Measurements from ENCODE around the gene APBB1IP. TPM values are rescaled to one million over a fixed set of nuclear protein-coding genes. Genes with fewer than 3 reads are reported as not detected.

APBB1IP gene
- total RNA-seq, 4 donors from 2014 or later = 6.1 to 9.3 (median 7.9) TPM

DNA sequence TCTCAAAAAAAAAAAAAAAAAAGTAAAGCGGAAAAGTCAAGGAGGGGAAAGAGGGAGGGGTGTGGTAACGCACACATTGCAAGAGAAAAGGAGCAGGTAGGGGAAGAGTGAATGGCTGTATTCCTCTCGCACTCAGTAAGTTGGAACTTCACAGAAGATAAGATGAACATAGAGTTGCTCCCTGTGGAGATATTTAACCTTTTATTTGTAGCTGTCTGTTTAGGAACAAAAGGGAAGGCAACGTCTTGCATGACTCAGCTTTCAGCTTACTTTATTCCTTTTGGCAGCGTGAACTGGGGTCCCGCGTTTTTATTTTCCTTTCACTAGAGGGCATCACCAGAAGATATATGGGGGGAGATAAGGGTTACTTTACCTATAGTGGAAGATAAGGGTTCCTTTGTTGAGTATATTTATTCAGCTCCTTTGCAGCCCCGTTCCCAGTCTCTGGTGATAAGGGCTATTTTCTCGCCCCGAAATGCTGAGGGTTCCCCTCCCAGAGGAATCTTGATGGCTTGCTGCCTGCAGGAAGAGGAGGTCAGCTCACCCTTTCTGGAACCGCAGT is 78.5 kb downstream of the APBB1IP start:
- 32 to 36% methylated on average over 11 of the region's 11 CpGs for WGBS, 2 donors
- no peak for DNase-seq (ENCODE audit: low spot score in 2 of 2)
- peaks cover 0 to 25% (median 0%) of the 10 kb centered on the region in 3 donors for H3K36me3 ChIP-seq
- no peak overlapping the region for H3K4me3 ChIP-seq
- no peak overlapping the region for H3K27ac ChIP-seq
- peaks cover 0 to 6% (median 0%) of the 10 kb centered on the region in 4 donors for H3K4me1 ChIP-seq
- TF ChIP-seq POLR2A (IDR thresholded peaks at IDR 0.05) (no peak), EP300 (IDR thresholded peaks at IDR 0.05) (no peak)
- peaks cover 0 to 30% (median 0%) of the 10 kb centered on the region in 4 donors for H3K9me3 ChIP-seq
- H3K27me3 ChIP-seq = no peaks in the 10 kb centered on the region

DNA sequence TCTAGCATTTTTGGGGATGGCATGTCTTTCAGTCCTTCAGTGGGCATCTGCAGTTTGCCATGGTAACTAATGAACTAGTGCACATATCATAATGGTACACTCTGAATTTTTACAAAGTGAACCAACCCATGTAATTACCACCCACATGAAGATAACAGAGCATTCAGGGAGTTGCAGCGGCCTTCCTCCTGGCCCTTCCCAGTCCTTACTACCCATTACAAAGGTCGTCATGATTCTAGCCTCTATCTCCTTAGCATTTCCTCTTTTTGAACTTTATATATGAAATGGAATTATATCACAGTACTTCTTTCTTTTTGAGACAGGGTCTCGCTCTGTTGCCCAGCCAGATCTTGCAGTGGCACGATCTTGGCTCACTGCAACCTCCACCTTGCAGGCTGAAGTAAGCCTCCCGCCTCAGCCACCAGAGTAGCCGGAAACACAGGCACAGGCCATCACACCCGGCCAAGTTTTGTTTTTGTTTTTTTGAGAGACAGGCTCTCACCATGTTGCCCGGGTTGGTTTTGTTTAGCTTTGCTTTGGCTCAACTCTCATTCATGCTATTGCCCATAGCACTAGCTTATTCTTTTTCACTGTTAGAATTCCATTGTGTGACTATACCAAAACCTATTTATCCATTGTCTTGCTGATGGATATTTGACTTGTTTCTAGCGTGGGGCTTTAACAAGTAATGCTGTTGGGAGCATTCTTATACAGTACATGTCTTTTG is 79.2 kb downstream of the APBB1IP start:
- no peaks in the 10 kb centered on the region for H3K27me3 ChIP-seq
- WGBS, 2 donors = 78 to 80% methylated on average over 9 of the region's 9 CpGs
- no peak for DNase-seq (ENCODE audit: low spot score in 2 of 2)
- H3K9me3 ChIP-seq = peaks cover 0 to 26% (median 0%) of the 10 kb centered on the region in 4 donors
- TF ChIP-seq EP300 (IDR thresholded peaks at IDR 0.05) (no peak), POLR2A (IDR thresholded peaks at IDR 0.05) (no peak)
- no peak overlapping the region for H3K27ac ChIP-seq
- H3K4me1 ChIP-seq = peaks cover 0 to 6% (median 0%) of the 10 kb centered on the region in 4 donors
- H3K36me3 ChIP-seq = peaks cover 0 to 18% (median 0%) of the 10 kb centered on the region in 3 donors
- H3K4me3 ChIP-seq = no peak overlapping the region

DNA sequence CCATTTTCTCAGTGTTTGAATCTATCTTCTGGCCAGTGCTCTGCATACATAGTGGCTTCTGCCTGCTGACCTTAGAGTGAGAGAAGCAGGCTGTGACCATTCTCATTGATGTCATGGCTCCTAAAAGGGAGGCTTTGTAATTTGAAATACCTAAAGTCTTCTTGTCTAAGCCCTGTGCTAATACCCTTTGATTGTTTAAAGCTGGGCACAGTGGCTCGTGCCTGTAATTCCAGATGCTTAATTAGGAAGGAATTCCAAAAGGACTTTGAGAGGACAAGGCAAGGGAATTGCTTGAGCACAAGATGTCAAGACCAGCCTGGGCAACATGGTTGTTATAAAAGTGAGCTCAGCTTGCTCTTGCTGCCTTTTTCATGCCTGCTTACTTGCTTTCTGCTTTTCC is 81.7 kb downstream of the APBB1IP start:
- DNase-seq (ENCODE audit: low spot score in 2 of 2) = no peak
- H3K27ac ChIP-seq = no peak overlapping the region
- H3K36me3 ChIP-seq = peaks cover 0 to 12% (median 0%) of the 10 kb centered on the region in 3 donors
- no peak for TF ChIP-seq POLR2A (IDR thresholded peaks at IDR 0.05)
- TF ChIP-seq EP300 (IDR thresholded peaks at IDR 0.05) = no peak
- TF ChIP-seq, protein P1, sequence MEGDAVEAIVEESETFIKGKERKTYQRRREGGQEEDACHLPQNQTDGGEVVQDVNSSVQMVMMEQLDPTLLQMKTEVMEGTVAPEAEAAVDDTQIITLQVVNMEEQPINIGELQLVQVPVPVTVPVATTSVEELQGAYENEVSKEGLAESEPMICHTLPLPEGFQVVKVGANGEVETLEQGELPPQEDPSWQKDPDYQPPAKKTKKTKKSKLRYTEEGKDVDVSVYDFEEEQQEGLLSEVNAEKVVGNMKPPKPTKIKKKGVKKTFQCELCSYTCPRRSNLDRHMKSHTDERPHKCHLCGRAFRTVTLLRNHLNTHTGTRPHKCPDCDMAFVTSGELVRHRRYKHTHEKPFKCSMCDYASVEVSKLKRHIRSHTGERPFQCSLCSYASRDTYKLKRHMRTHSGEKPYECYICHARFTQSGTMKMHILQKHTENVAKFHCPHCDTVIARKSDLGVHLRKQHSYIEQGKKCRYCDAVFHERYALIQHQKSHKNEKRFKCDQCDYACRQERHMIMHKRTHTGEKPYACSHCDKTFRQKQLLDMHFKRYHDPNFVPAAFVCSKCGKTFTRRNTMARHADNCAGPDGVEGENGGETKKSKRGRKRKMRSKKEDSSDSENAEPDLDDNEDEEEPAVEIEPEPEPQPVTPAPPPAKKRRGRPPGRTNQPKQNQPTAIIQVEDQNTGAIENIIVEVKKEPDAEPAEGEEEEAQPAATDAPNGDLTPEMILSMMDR (IDR thresholded peaks at IDR 0.05) = no peak
- H3K4me1 ChIP-seq = peaks cover 0 to 6% (median 0%) of the 10 kb centered on the region in 4 donors
- no peaks in the 10 kb centered on the region for H3K27me3 ChIP-seq
- 18 to 27% methylated on average over 1 of the region's 1 CpG for WGBS, 2 donors
- peaks cover 0 to 10% (median 0%) of the 10 kb centered on the region in 4 donors for H3K9me3 ChIP-seq
- no peak overlapping the region for H3K4me3 ChIP-seq

DNA sequence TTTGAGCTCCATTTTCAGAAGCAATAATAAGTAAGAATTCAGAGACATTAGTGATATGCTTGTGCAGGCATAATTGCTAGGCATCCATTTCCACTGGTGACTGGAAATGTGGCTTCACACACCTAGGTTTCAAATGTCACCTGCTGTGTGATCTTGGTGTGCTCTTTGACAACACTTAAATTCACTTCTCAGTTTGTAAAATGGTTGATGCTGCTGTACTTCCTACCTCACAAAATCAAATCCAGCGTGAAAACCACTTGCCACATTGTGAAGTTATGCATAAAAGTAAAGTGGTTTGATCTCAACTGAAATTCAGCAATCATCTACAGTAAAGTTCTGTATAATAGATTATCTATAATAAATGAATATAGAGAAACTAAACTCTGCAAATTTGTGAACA is 82.4 kb downstream of the APBB1IP start:
- no peak overlapping the region for H3K27ac ChIP-seq
- no peaks in the 10 kb centered on the region for H3K27me3 ChIP-seq
- peaks cover 0 to 6% (median 0%) of the 10 kb centered on the region in 4 donors for H3K4me1 ChIP-seq
- peaks cover 0 to 10% (median 0%) of the 10 kb centered on the region in 4 donors for H3K9me3 ChIP-seq
- H3K36me3 ChIP-seq = peaks cover 0 to 12% (median 0%) of the 10 kb centered on the region in 3 donors
- H3K4me3 ChIP-seq = no peak overlapping the region
- WGBS, 2 donors = 77 to 79% methylated on average over 1 of the region's 1 CpG
- no peak for DNase-seq (ENCODE audit: low spot score in 2 of 2)
- TF ChIP-seq, protein P1 (IDR thresholded peaks at IDR 0.05) = no peak
- TF ChIP-seq POLR2A (IDR thresholded peaks at IDR 0.05) (no peak), EP300 (IDR thresholded peaks at IDR 0.05) (no peak)

DNA sequence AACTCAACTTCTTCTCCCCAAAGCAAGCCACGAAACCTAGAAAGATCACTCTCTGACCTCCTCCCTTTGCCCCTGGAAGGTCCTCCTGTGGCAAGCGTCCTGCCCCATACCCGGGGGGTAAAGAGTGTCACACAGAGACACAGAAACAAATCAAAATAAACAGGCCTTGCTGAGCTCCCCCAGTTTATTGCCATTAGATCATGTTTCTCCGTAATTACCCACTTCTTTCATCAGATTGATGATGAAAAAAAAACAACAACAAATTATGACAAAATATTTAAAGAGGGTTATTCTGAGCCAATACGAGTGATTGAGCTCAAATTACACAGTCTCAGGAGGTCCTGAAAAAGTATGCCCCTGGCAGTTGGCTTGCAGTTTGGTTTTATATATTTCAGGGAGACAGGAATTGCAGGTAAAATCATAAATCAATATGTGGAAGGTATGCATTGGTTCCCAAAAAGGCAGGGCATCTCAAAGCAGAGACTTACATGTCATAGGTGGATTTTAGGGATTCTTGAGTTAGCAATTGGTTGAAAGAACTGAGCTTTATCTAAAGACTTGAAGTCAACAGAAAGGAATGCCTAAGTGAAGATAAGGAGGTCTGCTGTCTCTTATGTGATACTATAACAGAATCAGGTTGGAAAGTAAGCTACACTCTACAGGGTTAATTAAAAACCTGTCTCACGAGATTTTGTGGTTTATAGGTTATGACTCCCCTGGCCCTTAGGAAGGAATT is 86.2 kb downstream of the APBB1IP start:
- WGBS, 2 donors = 56 to 59% methylated on average over 6 of the region's 6 CpGs
- Histone ChIP-seq H3K36me3 (peaks cover 0 to 8% (median 0%) of the 10 kb centered on the region in 3 donors), H3K4me3 (no peak overlapping the region), H3K9me3 (peaks cover 0 to 10% (median 0%) of the 10 kb centered on the region in 4 donors), H3K27me3 (no peaks in the 10 kb centered on the region), H3K27ac (no peak overlapping the region), H3K4me1 (no peaks in the 10 kb centered on the region)
- DNase-seq (ENCODE audit: low spot score in 2 of 2) = no peak
- no peak for TF ChIP-seq POLR2A (IDR thresholded peaks at IDR 0.05)
- TF ChIP-seq, protein P1 (IDR thresholded peaks at IDR 0.05) = no peak
- TF ChIP-seq EP300 (IDR thresholded peaks at IDR 0.05) = no peak
